T47D (cell line): Measurements from ENCODE around the gene OR2AT4.

ENCODE experiments used
- DNase-seq, 2 experiments: peaks; one replicate each; pipeline versions ENCODE4 v3.0.0 to v3.0.0-alpha.2; 2011 to 2012; ENCODE audit warnings: low read depth in 1 of 2, low spot score in 1 of 2
- JUND ChIP-seq: IDR thresholded peaks from 2 replicates; pipeline ENCODE4 v1.6.1; 2012; ENCODE audit warnings: low read depth
- in situ Hi-C: cut with HindIII; loops from 2 replicates; pipeline ENCODE4 v1.10.0; 2016; ENCODE audit warnings: low sequenced_read_pairs, low pct_unique_long_range_greater_than_20kb

Gene OR2AT4

GRCh38 chr11:75041263-75041662 is 55.4 kb downstream of the OR2AT4 start:
- DNase-seq = no peak
- TF ChIP-seq JUND = no peak
- in situ Hi-C loops = no loop called here

- no peak for DNase-seq
- TF ChIP-seq JUND = no peak
- in situ Hi-C loops = no loop called here
Observed at GRCh38 chr11:75040167-75040770, 56.4 kb downstream of the OR2AT4 start.

DNA sequence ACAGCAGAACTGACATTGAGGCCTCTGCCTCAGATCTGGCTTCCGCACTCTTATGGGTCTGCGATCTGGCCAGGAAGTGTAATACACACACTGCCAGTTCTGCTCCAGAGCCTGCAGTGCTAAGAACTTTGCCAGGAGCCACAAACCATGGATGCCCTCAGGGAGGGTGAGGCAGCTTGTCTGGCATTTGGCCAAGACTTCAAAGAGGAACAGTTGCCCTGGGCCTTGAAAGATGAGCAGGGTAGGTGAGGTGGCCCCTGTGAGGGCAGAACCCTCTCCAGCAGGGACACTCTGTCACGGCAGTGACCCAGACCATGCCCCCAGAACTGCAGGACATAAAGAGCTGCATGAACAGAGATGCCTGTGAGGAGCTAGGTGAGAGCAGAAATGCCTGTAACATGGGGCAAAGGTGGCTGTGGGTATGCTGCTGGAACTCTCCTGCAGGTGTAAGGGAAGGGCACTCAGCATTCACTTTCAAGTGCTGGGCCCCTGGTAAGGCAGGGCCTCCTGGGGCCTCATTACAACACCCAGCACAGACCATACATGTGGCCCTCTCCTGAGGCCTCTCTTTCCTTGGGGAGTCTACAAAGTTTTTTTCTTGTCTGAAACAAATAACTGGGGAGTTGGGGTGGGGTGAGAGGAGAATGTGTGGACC is 60.6 kb downstream of the OR2AT4 start:
- in situ Hi-C loops = no loop called here
- peak in 1 of 2 experiments; percentile 47 for DNase-seq

DNA sequence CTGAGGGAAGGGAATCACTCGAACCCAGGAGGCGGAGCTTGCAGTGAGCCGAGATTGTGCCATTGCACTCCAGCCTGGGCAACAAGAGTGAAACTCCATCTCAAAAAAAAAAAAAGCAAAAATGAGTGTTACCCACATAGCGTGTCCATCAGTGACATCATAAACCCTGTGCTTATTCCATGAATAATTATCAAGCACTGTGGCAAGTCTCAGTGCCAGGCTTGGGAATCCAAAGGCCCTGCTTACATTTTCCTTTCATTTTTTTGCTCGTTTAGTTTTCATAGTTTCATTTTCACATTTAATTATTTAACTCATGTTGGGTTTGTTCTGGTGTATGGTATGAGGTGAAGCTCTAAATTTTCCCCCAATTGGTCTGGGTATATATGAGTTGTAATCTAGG is 61.4 kb downstream of the OR2AT4 start:
- in situ Hi-C loops = no loop called here
- DNase-seq = no peak
- TF ChIP-seq JUND = no peak

More for the DNA sequence above, 60.6 kb downstream of the OR2AT4 start:
- no peak for TF ChIP-seq JUND

DNA sequence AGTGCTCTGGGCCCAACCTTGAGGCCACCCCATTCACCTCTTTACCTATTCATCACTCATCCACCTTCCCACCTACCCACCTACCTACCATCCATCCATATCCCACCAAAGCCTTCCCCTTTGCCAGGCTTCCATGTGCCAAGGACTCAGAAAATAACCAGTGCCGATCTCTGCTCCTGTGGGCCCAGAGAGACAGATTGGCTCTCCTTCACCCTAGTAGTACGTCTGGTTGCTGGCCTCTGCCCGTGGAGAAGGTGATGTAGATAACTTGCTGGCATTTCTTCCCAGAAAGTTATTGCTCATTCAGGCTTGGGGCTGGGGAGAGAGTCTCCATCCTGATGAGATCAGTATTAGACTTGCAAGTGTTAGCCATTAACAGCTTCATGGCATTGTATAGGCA is 62.8 kb downstream of the OR2AT4 start:
- in situ Hi-C loops = no loop called here
- no peak for TF ChIP-seq JUND
- no peak for DNase-seq

DNA sequence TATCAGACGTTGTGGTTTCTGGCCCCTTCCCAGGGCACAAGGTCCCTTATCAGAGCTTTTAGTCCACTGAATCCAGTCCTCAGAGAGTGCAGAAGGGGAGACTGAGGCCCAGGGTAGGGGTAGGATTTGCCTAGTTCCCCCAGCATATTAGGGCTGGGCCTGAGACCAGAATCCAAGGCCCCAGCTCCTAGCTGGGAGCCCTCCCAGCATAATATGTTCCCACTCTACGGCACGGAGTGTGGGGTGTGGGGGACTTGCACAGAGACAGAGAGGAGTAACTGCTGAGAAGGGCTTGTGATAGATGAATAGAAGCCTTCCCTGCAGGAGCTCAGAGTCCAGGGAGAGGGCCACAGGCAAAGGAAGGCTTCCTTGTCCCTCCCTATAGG is 64.1 kb downstream of the OR2AT4 start:
- in situ Hi-C loops = no loop called here
- no peak for DNase-seq
- no peak for TF ChIP-seq JUND

DNA sequence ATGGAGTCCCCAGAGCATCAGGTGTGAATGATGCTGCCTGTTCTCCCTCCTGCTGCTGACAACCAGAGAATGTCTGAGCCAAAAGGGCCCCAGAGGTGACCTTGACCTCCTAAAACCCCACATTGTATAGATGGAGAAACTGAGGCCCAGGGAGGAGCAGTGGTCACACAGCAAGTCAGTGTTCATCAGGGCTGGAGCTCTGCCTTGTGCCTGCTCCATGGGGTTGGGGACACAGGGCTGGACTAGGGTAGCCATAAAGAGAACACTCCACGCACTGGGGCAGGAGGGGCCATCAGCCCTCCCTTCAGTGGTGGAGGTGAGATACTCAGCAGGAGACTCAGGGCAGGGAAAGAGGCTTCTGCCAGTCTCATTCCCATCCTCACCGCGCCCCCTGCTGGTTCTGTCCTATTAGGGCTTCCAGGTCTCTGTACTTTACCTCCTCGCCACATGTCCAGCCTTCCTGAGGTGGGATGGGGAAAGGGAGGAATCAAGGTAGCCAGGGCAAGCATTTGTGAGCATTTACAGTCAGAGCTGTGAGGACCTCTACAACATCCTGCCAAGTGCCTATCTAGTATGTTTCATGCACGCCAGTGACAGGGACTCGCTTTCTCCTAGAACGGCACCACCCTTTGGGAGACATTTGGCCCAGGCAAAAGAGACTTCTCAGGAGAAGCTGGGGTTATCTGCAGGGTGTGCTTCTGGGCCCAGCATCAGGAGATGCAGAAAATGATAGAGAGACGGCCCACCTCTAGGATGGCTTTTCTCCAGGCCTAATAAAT is 64.7 kb downstream of the OR2AT4 start:
- in situ Hi-C loops = no loop called here
- TF ChIP-seq JUND = no peak
- peak; percentile 64 to 84 for DNase-seq
